ENCODE results near the gene CTLA4. TPM values are rescaled to one million over a fixed set of nuclear protein-coding genes. Genes with fewer than 3 reads are reported as not detected.

CTLA4 gene
- total and polyA plus RNA-seq, 2 of the 4 experiments (the other 2 are of a cell fraction) = not detected

DNA sequence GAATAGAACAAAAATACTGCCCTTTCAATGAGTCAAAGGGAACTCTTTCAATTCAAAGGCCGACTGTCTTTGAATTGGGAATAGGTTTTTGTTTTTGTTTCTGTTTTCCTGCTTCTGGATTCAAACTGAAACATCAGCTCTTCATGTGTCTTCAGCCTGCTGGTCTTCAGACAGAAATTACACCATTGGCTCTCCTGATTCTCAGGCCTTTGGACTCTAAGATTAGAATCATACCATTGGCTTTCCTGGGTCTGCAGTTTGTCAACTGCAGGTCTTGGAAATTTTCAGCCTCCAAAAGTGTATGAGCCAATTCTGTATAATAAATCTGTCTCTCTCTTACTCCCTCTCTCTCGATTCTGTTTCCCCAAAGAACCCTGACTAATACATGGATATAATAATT, 31.1 kb downstream of the CTLA4 start:
- Histone ChIP-seq H3K56ac (ENCODE audit: extremely low read depth, insufficient read depth, low read length) (no peak overlapping the region), H4K91ac (ENCODE audit: insufficient read depth, low read depth, low read length) (no peak overlapping the region), H4K20me1 (ENCODE audit: insufficient read depth, low read length) (no peaks in the 10 kb centered on the region), H2AK5ac (ENCODE audit: low read depth, low read length) (no peak overlapping the region), H2AFZ (replicated peaks; ENCODE audit: low read length, poor library complexity) (no peak overlapping the region), H3K9me1 (ENCODE audit: insufficient read depth, low read length) (no peaks in the 10 kb centered on the region), H3K9me3 (ENCODE audit: control insufficient read depth, insufficient read depth, low read length) (0 out of 2 replicates have a peak, but pooled peaks cover 3% of the 10 kb centered on the region), H3K23ac (ENCODE audit: low read depth, low read length) (no peak overlapping the region), H3K4me1 (ENCODE audit: control insufficient read depth, insufficient read depth, low read length) (no peaks in the 10 kb centered on the region), H2BK5ac (ENCODE audit: low read depth, low read length, poor library complexity, severe bottlenecking) (no peak overlapping the region), H4K8ac (ENCODE audit: low read depth in 2 of 2, low read length in 2 of 2) (no peak overlapping the region), H3K4ac (ENCODE audit: low read depth, low read length) (no peak overlapping the region), H2BK120ac (ENCODE audit: low read depth, low read length) (no peak overlapping the region), H3K27ac (ENCODE audit: insufficient read depth, low read length) (no peak overlapping the region), H3K4me3 (ENCODE audit: insufficient read depth, low read depth, low read length) (no peak overlapping the region), H2AK9ac (replicated peaks; ENCODE audit: low read depth, low read length, poor library complexity) (no peak overlapping the region), H3K14ac (replicated peaks; ENCODE audit: low read depth, low read length) (no peak overlapping the region), H3K18ac (ENCODE audit: low read depth, low read length) (no peak overlapping the region), H2BK15ac (ENCODE audit: low read depth, low read length) (no peak overlapping the region), H3K4me2 (ENCODE audit: low read depth, low read length) (no peak overlapping the region), H3K27me3 (ENCODE audit: control insufficient read depth, insufficient read depth, low read length) (peaks cover 14% of the 10 kb centered on the region), H3K9ac (ENCODE audit: low read depth, low read length) (no peak overlapping the region), H3K79me1 (ENCODE audit: low read depth in 1 of 2, low read length in 2 of 2) (no peaks in the 10 kb centered on the region), H2BK20ac (ENCODE audit: low read depth, low read length) (no peak overlapping the region), H3K36me3 (ENCODE audit: control insufficient read depth, insufficient read depth, low read length) (no peaks in the 10 kb centered on the region), H4K5ac (ENCODE audit: low read depth, low read length) (no peak overlapping the region)
- dilution Hi-C loops (cut with HindIII; ENCODE audit: low sequenced_read_pairs, unreplicated experiment) = no loop called here
- BruUV-seq (replicated peaks) = no TSS peak
- in situ Hi-C loops (cut with MboI; ENCODE audit: low sequenced_read_pairs) = no loop called here
- TF ChIP-seq, protein P1, sequence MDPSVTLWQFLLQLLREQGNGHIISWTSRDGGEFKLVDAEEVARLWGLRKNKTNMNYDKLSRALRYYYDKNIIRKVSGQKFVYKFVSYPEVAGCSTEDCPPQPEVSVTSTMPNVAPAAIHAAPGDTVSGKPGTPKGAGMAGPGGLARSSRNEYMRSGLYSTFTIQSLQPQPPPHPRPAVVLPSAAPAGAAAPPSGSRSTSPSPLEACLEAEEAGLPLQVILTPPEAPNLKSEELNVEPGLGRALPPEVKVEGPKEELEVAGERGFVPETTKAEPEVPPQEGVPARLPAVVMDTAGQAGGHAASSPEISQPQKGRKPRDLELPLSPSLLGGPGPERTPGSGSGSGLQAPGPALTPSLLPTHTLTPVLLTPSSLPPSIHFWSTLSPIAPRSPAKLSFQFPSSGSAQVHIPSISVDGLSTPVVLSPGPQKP (IDR thresholded peaks at IDR 0.05; ENCODE audit: borderline replicate concordance, low read depth, low read length) = no peak
- TF ChIP-seq, protein P2, sequence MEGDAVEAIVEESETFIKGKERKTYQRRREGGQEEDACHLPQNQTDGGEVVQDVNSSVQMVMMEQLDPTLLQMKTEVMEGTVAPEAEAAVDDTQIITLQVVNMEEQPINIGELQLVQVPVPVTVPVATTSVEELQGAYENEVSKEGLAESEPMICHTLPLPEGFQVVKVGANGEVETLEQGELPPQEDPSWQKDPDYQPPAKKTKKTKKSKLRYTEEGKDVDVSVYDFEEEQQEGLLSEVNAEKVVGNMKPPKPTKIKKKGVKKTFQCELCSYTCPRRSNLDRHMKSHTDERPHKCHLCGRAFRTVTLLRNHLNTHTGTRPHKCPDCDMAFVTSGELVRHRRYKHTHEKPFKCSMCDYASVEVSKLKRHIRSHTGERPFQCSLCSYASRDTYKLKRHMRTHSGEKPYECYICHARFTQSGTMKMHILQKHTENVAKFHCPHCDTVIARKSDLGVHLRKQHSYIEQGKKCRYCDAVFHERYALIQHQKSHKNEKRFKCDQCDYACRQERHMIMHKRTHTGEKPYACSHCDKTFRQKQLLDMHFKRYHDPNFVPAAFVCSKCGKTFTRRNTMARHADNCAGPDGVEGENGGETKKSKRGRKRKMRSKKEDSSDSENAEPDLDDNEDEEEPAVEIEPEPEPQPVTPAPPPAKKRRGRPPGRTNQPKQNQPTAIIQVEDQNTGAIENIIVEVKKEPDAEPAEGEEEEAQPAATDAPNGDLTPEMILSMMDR (conservative IDR thresholded peaks at IDR 0.05; ENCODE audit: low read depth, low read length) = no peak
- TF ChIP-seq, protein P3, sequence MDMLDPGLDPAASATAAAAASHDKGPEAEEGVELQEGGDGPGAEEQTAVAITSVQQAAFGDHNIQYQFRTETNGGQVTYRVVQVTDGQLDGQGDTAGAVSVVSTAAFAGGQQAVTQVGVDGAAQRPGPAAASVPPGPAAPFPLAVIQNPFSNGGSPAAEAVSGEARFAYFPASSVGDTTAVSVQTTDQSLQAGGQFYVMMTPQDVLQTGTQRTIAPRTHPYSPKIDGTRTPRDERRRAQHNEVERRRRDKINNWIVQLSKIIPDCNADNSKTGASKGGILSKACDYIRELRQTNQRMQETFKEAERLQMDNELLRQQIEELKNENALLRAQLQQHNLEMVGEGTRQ (IDR thresholded peaks at IDR 0.05; ENCODE audit: low read depth, low read length) = no peak
- TF ChIP-seq POLR2A (IDR thresholded peaks at IDR 0.05; ENCODE audit: low read depth, low read length) (no peak), NFE2L2 (IDR thresholded peaks at IDR 0.05; ENCODE audit: low read depth, low read length) (no peak), MAZ (IDR thresholded peaks at IDR 0.05; ENCODE audit: borderline replicate concordance, low read depth, low read length) (no peak)
- DNase-seq (no peak), ATAC-seq (ENCODE audit: low read depth) (no peak)
- intact Hi-C loops (cut with micrococcal nuclease) = no loop called here
- no CpG with 5 or more reads among the region's 2 CpGs for WGBS, 2 experiments (ENCODE audit: extremely low coverage in 2 of 2, insufficient read length in 1 of 2)
- ChIA-PET POLR2A (ENCODE audit: unreplicated experiment) (no interaction called here), CTCF (no interaction called here)
